Measurements from ENCODE around the gene DEFB121. TPM values are rescaled to one million over a fixed set of nuclear protein-coding genes. Genes with fewer than 3 reads are reported as not detected.
"Not testable (repeated sequence)": the region's sequence is repeated elsewhere in the genome, so short reads cannot be mapped to it uniquely, and the experiment has no call there.

DEFB121 gene
- total RNA-seq, 4 donors from 2014 or later: not detected

DNA sequence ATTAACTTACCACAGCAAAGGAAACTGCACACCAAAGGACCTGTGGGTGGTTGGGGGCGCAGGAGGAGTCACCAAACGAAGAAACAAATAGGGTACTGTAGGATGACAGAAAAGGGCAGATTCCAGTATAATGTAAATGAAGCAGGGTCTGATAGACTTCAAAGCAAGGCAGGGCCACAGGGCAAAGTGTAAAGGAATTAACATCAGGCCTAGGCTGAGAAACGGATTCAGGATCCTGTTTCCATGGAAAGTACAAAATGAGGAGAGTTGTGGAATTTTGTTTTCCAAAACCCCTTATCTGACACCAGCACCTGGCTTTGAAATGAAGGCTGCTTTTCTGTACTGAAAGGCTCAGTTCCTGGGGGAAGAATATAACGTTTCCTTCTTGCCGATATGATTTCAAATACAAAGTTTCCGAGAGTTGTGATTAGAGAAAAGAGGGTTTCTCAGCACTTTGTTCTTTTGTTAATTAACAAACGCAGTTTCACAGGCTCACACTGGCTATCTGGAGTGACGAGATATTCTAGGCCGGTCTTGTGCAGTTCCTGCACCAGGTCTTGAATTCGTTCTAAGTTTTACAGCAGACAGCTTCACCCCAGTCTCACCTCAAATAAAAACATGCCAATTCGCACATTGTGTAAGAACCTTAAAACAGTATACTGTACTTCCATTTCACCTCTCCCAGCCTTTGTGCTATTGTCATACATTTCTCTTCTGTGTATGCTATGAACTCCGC, 40.2 kb upstream of the DEFB121 start:
- H3K36me3 ChIP-seq: no peaks in the 10 kb centered on the region
- H3K4me3 ChIP-seq: no peak overlapping the region
- peaks cover 0 to 4% (median 0%) of the 10 kb centered on the region in 3 donors for H3K9me3 ChIP-seq
- TF ChIP-seq POLR2A (IDR thresholded peaks at IDR 0.05) (no peak), POLR2AphosphoS5 (IDR thresholded peaks at IDR 0.05) (no peak), EP300 (IDR thresholded peaks at IDR 0.05) (no peak)
- TF ChIP-seq, protein P1, sequence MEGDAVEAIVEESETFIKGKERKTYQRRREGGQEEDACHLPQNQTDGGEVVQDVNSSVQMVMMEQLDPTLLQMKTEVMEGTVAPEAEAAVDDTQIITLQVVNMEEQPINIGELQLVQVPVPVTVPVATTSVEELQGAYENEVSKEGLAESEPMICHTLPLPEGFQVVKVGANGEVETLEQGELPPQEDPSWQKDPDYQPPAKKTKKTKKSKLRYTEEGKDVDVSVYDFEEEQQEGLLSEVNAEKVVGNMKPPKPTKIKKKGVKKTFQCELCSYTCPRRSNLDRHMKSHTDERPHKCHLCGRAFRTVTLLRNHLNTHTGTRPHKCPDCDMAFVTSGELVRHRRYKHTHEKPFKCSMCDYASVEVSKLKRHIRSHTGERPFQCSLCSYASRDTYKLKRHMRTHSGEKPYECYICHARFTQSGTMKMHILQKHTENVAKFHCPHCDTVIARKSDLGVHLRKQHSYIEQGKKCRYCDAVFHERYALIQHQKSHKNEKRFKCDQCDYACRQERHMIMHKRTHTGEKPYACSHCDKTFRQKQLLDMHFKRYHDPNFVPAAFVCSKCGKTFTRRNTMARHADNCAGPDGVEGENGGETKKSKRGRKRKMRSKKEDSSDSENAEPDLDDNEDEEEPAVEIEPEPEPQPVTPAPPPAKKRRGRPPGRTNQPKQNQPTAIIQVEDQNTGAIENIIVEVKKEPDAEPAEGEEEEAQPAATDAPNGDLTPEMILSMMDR (IDR thresholded peaks at IDR 0.05): no peak
- H3K4me1 ChIP-seq: no peaks in the 10 kb centered on the region
- H3K27me3 ChIP-seq: peaks cover 11% of the 10 kb centered on the region
- no peak for ATAC-seq
- no peak overlapping the region for H3K27ac ChIP-seq
- 66 to 76% methylated on average over 10 to 12 of the region's 12 CpGs for WGBS, 2 donors (ENCODE audit: low coverage in 1 of 2)

- Histone ChIP-seq H3K27ac (no peak within 1 kb of the TSS), H3K36me3 (no peaks in the 10 kb centered on the region)
- 63 to 69% methylated on average over 4 to 7 of the region's 16 CpGs for WGBS, 2 donors (ENCODE audit: low coverage in 1 of 2)
These were observed 34.1 kb upstream of the DEFB121 start, which contains the start of gene DEFB123 for GRCh38 chr20:31440012-31440659. Gene DEFB123, plus strand, starts transcription at chr20:31440632. Its CDS starts 67 bp downstream, at chr20:31440699.

GRCh38 chr20:31430568-31431115, 24.6 kb upstream of the DEFB121 start:
- Histone ChIP-seq H3K4me3 (no peak overlapping the region), H3K4me1 (no peaks in the 10 kb centered on the region), H3K9me3 (peaks cover 0 to 18% (median 0%) of the 10 kb centered on the region in 3 donors), H3K27me3 (peaks cover 20% of the 10 kb centered on the region), H3K36me3 (no peaks in the 10 kb centered on the region), H3K27ac (no peak overlapping the region)
- 63 to 82% methylated on average over 3 to 4 of the region's 4 CpGs for WGBS, 2 donors (ENCODE audit: low coverage in 1 of 2)
- ATAC-seq: no peak
- no peak for TF ChIP-seq EP300 (IDR thresholded peaks at IDR 0.05)
- TF ChIP-seq, protein P1 (IDR thresholded peaks at IDR 0.05): no peak
- TF ChIP-seq POLR2AphosphoS5 (IDR thresholded peaks at IDR 0.05): no peak
- TF ChIP-seq POLR2A (IDR thresholded peaks at IDR 0.05): no peak

More at GRCh38 chr20:31440012-31440659, 34.1 kb upstream of the DEFB121 start, which contains the start of gene DEFB123:
- ATAC-seq: no peak
- Histone ChIP-seq H3K4me3 (no peak within 1 kb of the TSS), H3K4me1 (no peaks in the 10 kb centered on the region), H3K27me3 (peaks cover 16% of the 10 kb centered on the region), H3K9me3 (no peaks in the 10 kb centered on the region)
- TF ChIP-seq POLR2A (IDR thresholded peaks at IDR 0.05) (no peak), EP300 (IDR thresholded peaks at IDR 0.05) (no peak), POLR2AphosphoS5 (IDR thresholded peaks at IDR 0.05) (no peak)
- TF ChIP-seq, protein P1 (IDR thresholded peaks at IDR 0.05): no peak

DNA sequence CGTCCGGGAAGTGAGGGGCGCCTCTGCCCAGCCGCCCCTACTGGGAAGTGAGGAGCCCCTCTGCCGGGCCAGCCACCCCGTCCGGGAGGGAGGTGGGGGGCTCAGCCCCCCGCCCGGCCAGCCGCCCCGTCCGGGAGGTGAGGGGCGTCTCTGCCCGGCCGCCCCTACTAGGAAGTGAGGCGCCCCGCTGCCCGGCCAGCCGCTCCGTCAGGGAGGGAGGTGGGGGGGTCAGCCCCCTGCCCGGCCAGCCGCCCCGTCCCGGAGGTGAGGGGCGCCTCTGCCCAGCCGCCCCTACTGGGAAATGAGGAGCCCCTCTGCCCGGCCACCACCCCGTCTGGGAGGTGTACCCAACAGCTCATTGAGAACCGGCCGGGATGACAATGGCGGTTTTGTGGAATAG, 21.6 kb upstream of the DEFB121 start:
- WGBS, 2 donors (ENCODE audit: low coverage in 1 of 2): no CpG with 5 or more reads among the region's 31 CpGs

DNA sequence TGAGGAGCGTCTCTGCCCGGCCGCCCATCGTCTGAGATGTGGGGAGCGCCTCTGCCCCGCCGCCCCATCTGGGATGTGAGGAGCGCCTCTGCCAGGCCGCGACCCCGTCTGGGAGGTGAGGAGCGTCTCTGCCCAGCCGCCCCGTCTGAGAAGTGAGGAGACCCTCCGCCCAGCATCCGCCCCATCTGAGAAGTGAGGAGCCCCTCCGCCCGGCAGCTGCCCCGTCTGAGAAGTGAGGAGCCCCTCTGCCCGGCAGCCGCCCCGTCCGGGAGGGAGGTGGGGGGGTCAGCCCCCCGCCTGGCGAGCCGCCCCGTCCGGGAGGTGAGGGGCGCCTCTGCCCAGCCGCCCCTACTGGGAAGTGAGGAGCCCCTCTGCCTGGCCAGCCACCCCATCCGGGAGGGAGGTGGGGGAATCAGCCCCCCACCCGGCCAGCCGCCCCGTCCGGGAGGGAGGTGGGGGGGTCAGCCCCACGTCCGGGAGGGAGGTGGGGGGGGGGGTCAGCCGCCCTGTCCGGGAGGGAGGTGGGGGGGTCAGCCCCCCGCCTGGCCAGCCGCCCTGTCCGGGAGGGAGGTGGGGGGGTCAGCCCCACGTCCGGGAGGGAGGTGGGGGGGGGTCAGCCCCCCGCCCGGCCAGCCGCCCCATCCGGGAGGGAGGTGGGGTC, 21.0 kb upstream of the DEFB121 start:
- not testable (repeated sequence) for ATAC-seq, H3K4me1 ChIP-seq, H3K36me3 ChIP-seq, H3K27ac ChIP-seq, H3K4me3 ChIP-seq
- no CpG with 5 or more reads among the region's 48 CpGs for WGBS, 2 donors (ENCODE audit: low coverage in 1 of 2)
- peaks cover 0 to 18% (median 0%) of the 10 kb centered on the region in 3 donors for H3K9me3 ChIP-seq
- peaks cover 24% of the 10 kb centered on the region for H3K27me3 ChIP-seq

More for the DNA sequence above, 21.6 kb upstream of the DEFB121 start:
- H3K9me3 ChIP-seq: peaks cover 0 to 18% (median 0%) of the 10 kb centered on the region in 3 donors
- H3K4me1 ChIP-seq, ATAC-seq, H3K4me3 ChIP-seq, H3K36me3 ChIP-seq, H3K27ac ChIP-seq: not testable (repeated sequence)
- peaks cover 24% of the 10 kb centered on the region for H3K27me3 ChIP-seq
